H9 (cell line): ENCODE data around the gene HRC. TPM values are rescaled to one million over a fixed set of nuclear protein-coding genes. Genes with fewer than 3 reads are reported as not detected.

Source experiments
- DNase-seq: peaks from one replicate; pipeline ENCODE4 v3.0.0-alpha.2; 2017
- H2AFZ ChIP-seq: one replicate; pipeline ENCODE4 v1.6.1; 2013; ENCODE audit warnings: mild to moderate bottlenecking, low read length, control low read depth, moderate library complexity
- H2AK5ac ChIP-seq: 2 replicates; pipeline ENCODE4 v1.6.1; 2013; ENCODE audit warnings: low read length, control low read depth, mixed read lengths; ENCODE audit not compliant: insufficient read length
- H2BK120ac ChIP-seq: one replicate; pipeline ENCODE4 v1.6.1; 2013; ENCODE audit warnings: low read depth, mild to moderate bottlenecking, low read length, control low read depth, inconsistent platforms; ENCODE audit not compliant: poor library complexity, severe bottlenecking
- H2BK12ac ChIP-seq: 2 replicates; pipeline ENCODE4 v1.6.1; 2013; ENCODE audit warnings: low read length, control low read depth, mixed read lengths, low read depth; ENCODE audit not compliant: insufficient read length
- H2BK15ac ChIP-seq: 2 replicates; pipeline ENCODE4 v1.6.1; 2013; ENCODE audit warnings: low read depth, low read length, control low read depth
- H2BK20ac ChIP-seq: one replicate; pipeline ENCODE4 v1.6.1; 2013; ENCODE audit warnings: low read depth, mild to moderate bottlenecking, low read length, control low read depth, inconsistent platforms; ENCODE audit not compliant: poor library complexity, severe bottlenecking
- H2BK5ac ChIP-seq: 2 replicates; pipeline ENCODE4 v1.6.1; 2013; ENCODE audit warnings: low read length, control low read depth, mixed read lengths; ENCODE audit not compliant: insufficient read length
- H3K14ac ChIP-seq: 2 replicates; pipeline ENCODE4 v1.6.1; 2013; ENCODE audit warnings: low read length, control low read depth; ENCODE audit not compliant: insufficient read depth
- H3K18ac ChIP-seq: 2 replicates; pipeline ENCODE4 v1.6.1; 2013; ENCODE audit warnings: low read depth, mild to moderate bottlenecking, mixed read lengths, low read length, control low read depth; ENCODE audit not compliant: insufficient read length
- H3K23ac ChIP-seq: 2 replicates; pipeline ENCODE4 v1.6.1; 2013; ENCODE audit warnings: low read length, control low read depth, mixed read lengths, low read depth; ENCODE audit not compliant: insufficient read length
- H3K23me2 ChIP-seq: 2 replicates; pipeline ENCODE4 v1.6.1; 2013; ENCODE audit warnings: low read depth, mild to moderate bottlenecking, mixed read lengths, low read length, control low read depth; ENCODE audit not compliant: insufficient read length, poor library complexity, severe bottlenecking
- H3K27ac ChIP-seq: 2 replicates; pipeline ENCODE4 v1.5.1; 2013; ENCODE audit warnings: low read length, control low read depth, mixed read lengths, low read depth; ENCODE audit not compliant: insufficient read length
- H3K27me3 ChIP-seq: 2 replicates; pipeline ENCODE4 v1.6.1; 2013; ENCODE audit warnings: low read length, control low read depth, inconsistent platforms; ENCODE audit not compliant: insufficient read depth
- H3K4ac ChIP-seq: 2 replicates; pipeline ENCODE4 v1.6.1; 2013; ENCODE audit warnings: low read depth, mild to moderate bottlenecking, control low read depth, inconsistent platforms, low read length, moderate library complexity
- H3K4me1 ChIP-seq: 2 replicates; pipeline ENCODE4 v1.6.1; 2013; ENCODE audit warnings: low read length, control low read depth, inconsistent platforms; ENCODE audit not compliant: insufficient read depth
- H3K4me2 ChIP-seq: 2 replicates; pipeline ENCODE4 v1.6.1; 2013; ENCODE audit warnings: low read length, control low read depth, mixed read lengths; ENCODE audit not compliant: insufficient read length, insufficient read depth
- H3K56ac ChIP-seq: 2 replicates; pipeline ENCODE4 v1.6.1; 2013; ENCODE audit warnings: low read depth, mild to moderate bottlenecking, mixed read lengths, low read length, control low read depth; ENCODE audit not compliant: insufficient read length
- H3K79me1 ChIP-seq: 2 replicates; pipeline ENCODE4 v1.6.1; 2013; ENCODE audit warnings: low read depth, mild to moderate bottlenecking, moderate library complexity, low read length, control low read depth, inconsistent platforms; ENCODE audit not compliant: insufficient read depth, poor library complexity, severe bottlenecking
- H3K79me2 ChIP-seq: 2 replicates; pipeline ENCODE4 v1.6.1; 2013; ENCODE audit warnings: low read length, control low read depth, inconsistent platforms; ENCODE audit not compliant: insufficient read depth
- H3K9ac ChIP-seq: 2 replicates; pipeline ENCODE4 v1.6.1; 2013; ENCODE audit warnings: low read length, control low read depth, mixed read lengths; ENCODE audit not compliant: insufficient read length; ENCODE audit errors: extremely low read depth
- H3K9me3 ChIP-seq: one replicate; pipeline ENCODE4 v1.6.1; 2013; ENCODE audit warnings: low read depth, low read length, inconsistent platforms; ENCODE audit not compliant: control insufficient read depth
- H3T11ph ChIP-seq: one replicate; pipeline ENCODE4 v1.6.1; 2013; ENCODE audit warnings: mild to moderate bottlenecking, low read length, control low read depth, inconsistent platforms
- H4K20me1 ChIP-seq: one replicate; pipeline ENCODE4 v1.6.1; 2013; ENCODE audit not compliant: control insufficient read depth, insufficient read length, insufficient read depth
- H4K5ac ChIP-seq: 2 replicates; pipeline ENCODE4 v1.6.1; 2013; ENCODE audit warnings: low read depth, mild to moderate bottlenecking, mixed read lengths, low read length, control low read depth; ENCODE audit not compliant: insufficient read length
- H4K8ac ChIP-seq: replicated peaks from 2 replicates; pipeline ENCODE4 v1.6.1; 2013; ENCODE audit warnings: low read length, control low read depth, mixed read lengths, low read depth; ENCODE audit not compliant: insufficient read length
- H4K91ac ChIP-seq: 2 replicates; pipeline ENCODE4 v1.6.1; 2013; ENCODE audit warnings: low read depth, mild to moderate bottlenecking, moderate library complexity, mixed read lengths, low read length, control low read depth; ENCODE audit not compliant: insufficient read length
- H3K27ac Mint-ChIP-seq, 3 experiments: 2 replicates in 2 of 3; 3 replicates in 1 of 3; pipeline ENCODE4 v1.8.0; 2020 to 2021; ENCODE audit warnings: mixed read lengths in 3 of 3, mild to moderate bottlenecking in 1 of 3, moderate library complexity in 1 of 3
- H3K27me3 Mint-ChIP-seq: 2 replicates; pipeline ENCODE4 v1.8.0; 2021; ENCODE audit warnings: low read depth, mild to moderate bottlenecking, moderate library complexity, mixed read lengths
- H3K36me3 Mint-ChIP-seq, 3 experiments: 2 replicates in 2 of 3; 3 replicates in 1 of 3; pipeline ENCODE4 v1.8.0; 2020 to 2021; ENCODE audit warnings: low read depth in 3 of 3, mixed read lengths in 3 of 3; ENCODE audit not compliant: insufficient read depth in 1 of 3
- H3K4me1 Mint-ChIP-seq, 2 experiments: 2 replicates each; pipeline ENCODE4 v1.8.0; 2020; ENCODE audit warnings: mixed read lengths in 2 of 2
- H3K4me3 Mint-ChIP-seq, 2 experiments: 2 replicates in 1 of 2; 3 replicates in 1 of 2; pipeline ENCODE4 v1.8.0; 2020 to 2021; ENCODE audit warnings: mild to moderate bottlenecking in 2 of 2, mixed read lengths in 2 of 2, moderate library complexity in 1 of 2
- H3K9me3 Mint-ChIP-seq, 2 experiments: 2 replicates in 1 of 2; 3 replicates in 1 of 2; pipeline ENCODE4 v1.8.0; 2020; ENCODE audit warnings: mild to moderate bottlenecking in 2 of 2, mixed read lengths in 2 of 2, moderate library complexity in 1 of 2
- CTCF ChIP-seq: fragments of 200-600 bp; sonication (generic); conservative IDR thresholded peaks from 3 replicates; pipeline ENCODE4 v1.8.0; 2021; ENCODE audit warnings: antibody characterized with exemption, mild to moderate bottlenecking
- WGBS: extraction: QIAGEN DNeasy Blood & Tissue Kit; methylation state at CpG from one replicate; pipeline ENCODE4 v1.1.7; 2013; ENCODE audit warnings: missing lambda C conversion rate, low lambda C conversion rate, mixed read lengths; ENCODE audit not compliant: insufficient read length; ENCODE audit errors: extremely low coverage; 5-methylcytosine and 5-hydroxymethylcytosine counted together
- total RNA-seq: library from RNA; stranded (reverse); gene quantifications from 2 replicates; pipeline ENCODE4 v1.2.1, GENCODE V29; 2021

Gene HRC
- total RNA-seq, 1 experiment from 2014 or later: 1.8 TPM

- H3K18ac ChIP-seq: no peak overlapping the region
- no peak overlapping the region for H3K4me3 Mint-ChIP-seq
- H4K20me1 ChIP-seq: no peaks in the 10 kb centered on the region
- peaks cover 6% of the 10 kb centered on the region in 2 experiments; a peak in 4 of 5 replicates for H3K9me3 Mint-ChIP-seq
- no peak overlapping the region for H3K27ac ChIP-seq
- WGBS: no CpG with 5 or more reads among the region's 5 CpGs
- H2AFZ ChIP-seq: no peak overlapping the region
- H2AK5ac ChIP-seq: no peak overlapping the region
- H3K79me1 ChIP-seq: no peaks in the 10 kb centered on the region
- no peak overlapping the region for H2BK12ac ChIP-seq
- H3K4me1 ChIP-seq: no peaks in the 10 kb centered on the region
- no peaks in the 10 kb centered on the region for H3K27me3 ChIP-seq
- H3K23ac ChIP-seq: no peak overlapping the region
- DNase-seq: no peak
- peaks cover 11 to 46% (median 15%) of the 10 kb centered on the region in 3 experiments for H3K36me3 Mint-ChIP-seq
- no peak overlapping the region for H4K5ac ChIP-seq
- H2BK120ac ChIP-seq: no peak overlapping the region
- H2BK15ac ChIP-seq: no peak overlapping the region
- no peak overlapping the region for H3K56ac ChIP-seq
- H2BK20ac ChIP-seq: no peak overlapping the region
- H3K27me3 Mint-ChIP-seq: peaks cover 2% of the 10 kb centered on the region; the same call in 1 of the 2 replicates
- H3K4me2 ChIP-seq: no peak overlapping the region
- H3K23me2 ChIP-seq: no peaks in the 10 kb centered on the region
- H4K91ac ChIP-seq: no peak overlapping the region
- no peak overlapping the region for H3K9ac ChIP-seq
- no peak overlapping the region for H2BK5ac ChIP-seq
- H3K9me3 ChIP-seq: no peaks in the 10 kb centered on the region
- H3K14ac ChIP-seq: no peak overlapping the region
- no peak overlapping the region for H4K8ac ChIP-seq
- H3K4me1 Mint-ChIP-seq: peaks cover 0 to 4% of the 10 kb centered on the region in 2 experiments; a peak in 2 of 4 replicates
- H3K79me2 ChIP-seq: no peaks in the 10 kb centered on the region
- H3T11ph ChIP-seq: no peak overlapping the region
- H3K4ac ChIP-seq: no peak overlapping the region
- H3K27ac Mint-ChIP-seq: no peak overlapping the region
- TF ChIP-seq CTCF: no peak
Observed at GRCh38 chr19:49186108-49186507, 30.9 kb upstream of the HRC start.
